ENCODE measurements around the gene SPATA32.
"Not testable (repeated sequence)": the region's sequence is repeated elsewhere in the genome, so short reads cannot be mapped to it uniquely, and the experiment has no call there.

Gene SPATA32

DNA sequence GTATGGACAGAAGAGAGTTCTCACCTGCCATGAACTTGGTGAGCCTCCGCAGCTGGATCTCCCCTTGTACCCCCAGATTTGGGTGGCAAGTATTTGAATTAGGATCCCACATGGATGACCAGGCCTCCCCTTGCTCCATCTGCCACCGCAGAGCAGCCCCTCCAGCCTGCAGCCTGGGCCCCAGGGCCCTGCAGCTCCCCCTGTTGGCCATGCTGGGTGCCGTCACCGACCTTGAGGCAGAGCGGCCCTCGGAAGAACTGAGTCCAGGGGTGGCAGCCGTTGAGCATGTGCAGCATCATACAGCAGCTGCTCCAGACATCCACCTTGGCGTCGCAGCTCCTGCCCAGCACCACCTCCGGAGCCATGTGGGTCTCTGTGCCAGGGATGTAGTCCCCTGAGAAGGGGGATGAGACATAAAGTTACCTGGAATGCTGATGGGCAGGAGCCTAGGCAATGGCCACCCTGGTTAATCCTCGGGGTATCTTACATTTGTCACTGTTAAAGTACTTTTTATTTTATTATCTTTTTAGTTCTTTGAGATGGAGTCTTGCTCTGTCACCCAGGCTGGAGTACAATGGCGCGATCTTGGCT, 9.0 kb upstream of the SPATA32 start:
- peak; percentile 45 to 54 for DNase-seq

DNA sequence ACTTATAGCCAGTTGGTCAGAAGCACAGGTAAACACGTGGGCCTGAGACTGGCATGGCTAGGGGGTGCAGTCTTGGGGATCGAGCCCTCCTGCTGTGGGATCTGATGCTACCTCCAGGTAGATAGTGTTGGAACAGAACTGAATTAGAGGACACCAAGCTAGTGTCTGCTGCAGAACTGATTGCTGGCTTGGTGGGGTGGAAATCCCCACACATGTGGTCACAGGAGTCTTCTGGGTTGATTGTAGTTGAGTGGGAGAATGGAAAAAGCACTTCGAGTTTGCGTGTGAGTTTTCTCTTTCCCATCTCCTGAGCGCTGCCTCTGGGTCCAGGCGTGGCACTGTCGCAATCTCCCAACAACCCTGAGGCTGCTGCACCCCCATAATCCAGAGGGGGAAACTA, 8.0 kb upstream of the SPATA32 start:
- no peak for DNase-seq

DNA sequence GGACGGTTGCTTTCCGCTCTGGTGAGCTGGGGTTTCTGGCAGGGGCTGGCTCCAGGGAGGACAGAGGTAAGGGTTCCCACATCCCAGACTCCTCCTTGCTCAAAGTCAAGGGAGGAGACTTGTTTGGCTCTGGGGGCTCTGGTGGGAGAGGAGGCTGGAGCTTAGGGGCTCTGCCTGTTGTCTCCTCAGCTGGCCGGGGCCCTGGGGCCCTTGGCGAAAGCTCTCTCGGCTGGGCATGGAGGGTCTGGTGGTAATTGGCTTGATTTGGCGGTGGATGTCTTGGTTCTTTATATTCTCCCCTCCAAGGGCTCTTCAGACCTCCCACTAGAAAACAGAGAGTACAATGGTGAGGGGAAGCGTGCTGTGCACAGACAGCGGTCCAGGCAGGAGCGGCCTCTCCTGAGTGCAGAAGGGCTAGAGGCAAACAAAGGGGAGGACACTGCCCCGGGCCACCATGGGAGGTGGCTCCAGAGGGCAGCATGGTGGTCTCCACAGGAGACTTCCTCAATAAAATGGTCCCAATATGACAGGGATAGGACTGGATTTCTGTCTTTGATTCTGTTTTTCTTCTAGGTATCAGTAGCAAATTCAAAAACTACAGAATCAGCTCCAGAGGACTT, 5.7 kb upstream of the SPATA32 start:
- no peak for DNase-seq

DNA sequence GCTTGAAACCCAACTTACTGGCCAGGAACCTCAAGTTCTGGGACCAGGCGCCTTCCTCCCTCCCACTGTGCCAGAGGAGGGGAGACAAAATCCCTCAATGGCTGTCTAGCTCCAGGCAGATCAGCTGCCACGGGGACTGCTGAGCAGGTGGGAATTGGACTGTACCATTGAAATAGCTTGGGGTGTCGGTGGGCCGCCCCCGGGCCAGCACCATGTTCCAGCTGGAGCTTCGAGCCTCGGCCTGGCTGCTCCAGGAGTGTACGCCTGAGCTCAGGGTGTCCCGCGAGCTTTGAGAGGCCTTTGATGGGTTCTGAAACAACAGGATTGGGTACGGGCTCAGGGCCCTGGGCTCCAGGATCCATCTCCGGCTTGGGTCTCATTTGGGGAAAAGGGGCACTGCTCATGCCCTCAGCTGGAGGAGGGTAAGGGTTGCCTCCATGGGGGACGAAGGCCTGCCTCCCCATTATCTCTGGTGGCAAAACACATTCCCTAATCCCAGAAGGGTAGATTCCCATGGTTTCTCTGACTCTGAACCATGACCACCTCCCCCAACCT, 4.6 kb upstream of the SPATA32 start:
- DNase-seq, result no peak

DNA sequence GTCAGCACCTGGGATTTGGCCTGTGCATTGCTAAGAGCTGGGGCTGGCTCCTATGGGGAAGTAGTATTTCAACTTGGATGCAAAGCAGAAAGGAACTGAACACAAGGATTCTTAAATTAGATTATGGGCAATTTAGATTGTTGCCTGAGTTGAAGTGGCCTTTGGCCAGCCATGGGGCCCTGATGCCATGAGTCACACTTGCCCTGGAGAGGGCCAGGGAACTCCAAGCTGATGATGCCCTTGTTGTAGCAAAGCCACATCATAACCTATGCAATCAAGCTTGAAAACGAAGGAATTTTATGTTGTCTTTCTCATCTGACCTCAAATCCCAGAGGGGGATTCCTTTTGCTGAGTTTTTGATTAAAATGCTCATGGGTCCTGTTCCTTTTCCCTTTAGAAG, 3.9 kb upstream of the SPATA32 start:
- DNase-seq, result no peak

DNA sequence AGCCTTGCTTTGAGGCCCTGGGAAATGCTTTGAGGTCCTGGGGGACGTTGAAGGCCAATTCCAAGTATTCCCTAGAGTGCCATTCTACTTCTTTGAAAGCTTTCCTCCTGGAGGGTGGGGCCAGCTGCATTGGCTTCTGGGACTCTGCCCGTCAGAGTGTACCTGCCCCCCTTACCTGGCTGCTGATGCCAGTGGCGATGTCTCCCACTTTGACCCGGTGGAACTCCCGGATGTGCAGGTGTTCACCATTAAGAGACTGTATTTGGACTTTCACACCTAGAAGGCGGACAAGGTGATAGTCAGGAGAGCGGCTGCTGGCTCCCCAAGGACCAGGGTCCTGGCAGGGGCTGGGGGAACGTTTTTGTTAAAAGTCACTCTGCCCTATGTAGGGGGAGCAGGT, 3.1 kb upstream of the SPATA32 start:
- DNase-seq, result no peak

DNA sequence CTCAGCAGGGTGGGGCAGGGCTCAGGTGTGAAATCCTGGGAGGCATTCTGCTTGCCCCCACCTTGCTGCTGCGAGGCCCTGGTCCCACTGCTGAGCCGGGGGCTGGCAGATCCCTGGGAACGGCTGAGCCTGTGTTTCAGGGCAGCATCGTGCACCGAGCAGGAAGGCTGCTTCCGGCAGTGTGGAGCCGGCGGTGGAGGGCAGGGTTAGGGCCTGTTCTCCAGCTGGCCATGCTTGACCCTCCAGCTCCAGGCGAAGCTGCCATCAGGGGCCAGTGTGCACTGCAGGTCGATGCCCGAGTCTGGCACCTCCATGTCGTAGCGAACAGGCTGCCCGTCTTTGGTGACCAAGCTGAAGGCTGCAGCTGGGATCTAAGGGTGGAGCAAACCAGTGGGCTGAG, 2.5 kb upstream of the SPATA32 start:
- DNase-seq, result no peak

DNA sequence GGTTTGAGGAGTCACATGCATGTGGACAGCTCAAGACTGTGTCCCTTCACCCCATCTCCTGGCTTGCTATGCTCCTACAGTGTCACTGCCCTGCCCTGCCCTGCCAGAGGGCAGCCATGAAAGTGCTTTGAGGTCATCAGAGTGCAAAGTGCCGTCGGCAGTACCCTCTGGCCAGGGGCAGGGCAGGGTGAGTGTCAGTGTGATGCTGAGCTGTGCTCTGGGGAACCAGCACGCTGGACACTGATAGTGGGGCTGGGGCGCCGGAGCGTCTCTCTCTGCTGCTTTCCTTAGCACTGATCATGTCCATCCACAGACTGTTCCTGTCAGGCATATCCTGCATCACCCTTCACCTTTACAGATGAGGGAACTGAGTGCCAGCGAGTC, 1.6 kb upstream of the SPATA32 start:
- no peak for DNase-seq

DNA sequence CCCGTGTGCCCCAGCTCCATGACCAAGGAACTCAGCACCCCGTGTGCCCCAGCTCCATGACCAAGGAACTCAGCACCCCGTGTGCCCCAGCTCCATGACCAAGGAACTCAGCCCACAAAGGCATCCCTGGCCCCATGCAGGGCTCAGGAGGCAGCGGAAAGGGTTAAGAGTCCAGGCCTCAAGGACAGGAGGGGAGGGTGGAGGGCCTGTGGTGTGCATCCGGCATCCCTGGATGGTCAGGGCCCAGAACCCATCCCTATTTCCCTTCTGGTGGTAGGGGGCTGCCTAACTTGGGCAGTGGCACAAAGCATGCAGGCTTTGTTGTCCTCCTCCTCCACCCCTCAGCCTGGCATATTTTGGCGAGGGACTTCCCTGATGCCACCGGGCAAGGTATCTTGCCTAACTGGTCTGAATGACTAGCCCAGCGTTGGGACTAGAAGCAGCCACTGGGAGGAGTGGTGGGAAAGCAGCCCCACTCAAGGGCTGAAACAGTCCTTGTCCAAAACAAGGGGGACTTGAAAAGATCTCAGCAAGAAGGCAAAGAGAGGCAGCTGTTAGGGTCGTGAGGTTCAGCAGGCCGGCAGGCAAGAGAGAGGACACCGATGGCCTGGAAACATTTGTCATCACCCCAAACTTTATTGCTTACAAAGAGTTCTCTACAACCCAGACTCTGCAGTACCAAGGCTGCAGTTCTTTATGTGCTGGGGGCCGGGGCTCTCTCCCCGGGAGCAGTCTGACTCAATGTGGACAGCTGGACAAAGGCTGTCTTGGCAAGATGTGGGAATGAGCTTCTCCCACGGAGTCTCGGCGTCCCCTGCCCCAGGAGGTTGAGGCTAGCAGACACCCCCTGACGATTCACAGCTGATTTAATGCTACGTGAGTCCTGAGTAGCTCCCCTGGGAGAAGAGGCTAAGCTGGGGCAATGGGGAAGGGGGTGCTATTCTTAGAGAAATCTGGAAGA, 902 bp upstream of the SPATA32 start:
- no peak for DNase-seq

DNA sequence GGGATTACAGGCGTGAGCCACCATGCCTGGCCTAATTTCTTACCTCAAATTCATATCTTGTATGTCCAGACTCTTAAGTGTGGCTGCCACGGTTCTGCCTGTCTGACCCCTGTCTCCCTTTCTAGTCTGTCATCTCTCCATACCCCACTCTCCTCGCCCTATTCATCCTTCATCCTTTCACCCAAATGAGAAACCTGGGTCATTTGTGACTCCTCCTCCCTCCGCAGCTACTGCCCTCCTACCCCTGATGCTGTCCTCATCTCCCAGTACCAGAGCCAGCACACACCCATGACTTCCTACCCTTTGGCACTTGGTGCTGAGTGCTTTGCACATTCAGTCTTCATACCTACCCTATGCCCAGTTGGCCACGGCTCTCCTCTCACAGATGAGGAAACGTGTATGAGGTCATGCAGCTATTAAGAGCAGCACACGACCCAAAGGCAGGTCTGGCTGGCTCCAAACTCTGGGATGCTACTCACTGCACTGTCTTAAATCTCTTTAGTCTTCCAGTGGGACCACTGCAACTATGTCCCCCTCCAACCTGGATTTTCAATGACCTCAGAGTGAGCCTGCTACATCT, 1.6 kb downstream of the SPATA32 start:
- DNase-seq, result no peak

DNA sequence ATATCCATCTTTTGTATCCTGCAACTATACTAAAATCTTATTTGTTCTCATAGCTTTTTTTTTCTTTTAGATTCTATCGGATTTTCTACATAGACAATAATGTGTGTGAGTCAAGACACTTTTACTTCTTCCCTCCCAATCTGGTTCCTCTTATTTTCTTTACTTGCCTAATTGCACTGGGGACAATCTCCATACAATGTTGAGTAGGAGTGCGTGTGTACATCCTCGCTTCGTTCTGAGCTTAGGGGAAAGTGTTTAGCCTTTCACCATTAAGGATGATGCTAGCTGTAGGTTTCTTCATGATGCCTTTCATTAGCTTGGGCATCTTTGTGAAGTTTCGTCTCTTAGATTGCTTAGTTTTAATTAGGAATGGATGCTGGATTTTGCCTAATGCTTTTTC, 2.9 kb downstream of the SPATA32 start:
- no peak for DNase-seq

DNA sequence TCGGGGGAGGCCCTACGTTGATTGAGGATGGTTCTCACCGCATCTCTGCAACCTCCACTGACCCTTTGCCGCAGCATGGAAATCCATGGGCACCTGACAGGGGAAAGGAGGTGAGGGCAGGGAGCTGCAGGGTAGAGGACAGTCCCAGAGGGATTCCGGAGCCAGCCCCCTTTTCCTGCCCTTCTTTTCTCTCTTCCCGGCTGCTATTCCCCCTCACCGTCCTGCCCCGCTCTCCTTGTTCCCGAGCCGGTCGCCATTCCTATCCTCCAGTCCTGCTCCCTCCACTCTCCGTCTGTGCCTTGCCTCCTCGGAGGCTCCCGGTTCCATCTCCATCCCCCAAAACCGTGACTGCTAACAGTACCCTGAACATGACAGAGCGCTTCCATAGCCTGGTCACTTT, 4.8 kb downstream of the SPATA32 start:
- DNase-seq, result no peak

DNA sequence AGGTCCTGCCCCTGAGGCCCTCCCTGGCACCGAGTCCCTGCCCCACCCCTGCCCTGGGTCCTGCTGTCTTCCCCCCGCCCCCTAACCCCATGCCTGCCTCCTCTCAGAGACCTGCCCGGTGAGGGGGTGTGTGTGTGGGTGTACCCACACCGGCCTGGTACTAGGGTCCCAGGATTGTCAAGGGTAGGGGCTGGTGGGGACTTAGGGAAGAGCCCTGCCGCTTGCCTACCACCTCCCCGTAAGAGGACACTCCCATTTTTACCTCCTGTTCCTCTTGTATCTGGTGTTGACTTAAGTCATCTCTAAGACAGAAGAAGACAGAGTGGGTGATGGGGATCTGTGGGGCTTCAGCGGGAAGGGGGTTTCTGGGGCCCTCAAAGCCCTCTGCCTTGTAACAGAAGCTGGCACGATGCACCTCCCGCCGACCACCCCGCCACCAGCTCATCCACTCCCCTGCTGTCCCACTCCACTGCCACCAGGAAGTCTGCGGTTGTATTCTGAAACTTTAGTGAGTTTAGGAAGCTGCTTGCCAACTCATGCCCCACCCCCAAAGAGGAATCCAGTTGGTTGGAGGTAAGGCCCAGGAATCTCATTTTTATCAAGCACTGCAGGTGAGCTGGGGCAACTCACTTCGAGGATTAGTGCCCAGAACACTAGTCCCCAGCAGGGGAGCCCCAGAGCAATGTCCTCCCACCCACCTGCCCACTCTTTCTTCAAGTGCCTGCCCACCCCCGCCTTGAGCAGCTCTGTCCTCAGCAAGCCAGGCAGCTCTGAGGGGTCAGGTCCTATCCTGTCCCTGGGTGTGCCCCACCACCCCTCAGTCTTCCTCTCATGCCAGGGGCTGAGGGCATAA, 5.6 kb downstream of the SPATA32 start:
- DNase-seq, result peak in 1 of 2 donors; percentile 17

DNA sequence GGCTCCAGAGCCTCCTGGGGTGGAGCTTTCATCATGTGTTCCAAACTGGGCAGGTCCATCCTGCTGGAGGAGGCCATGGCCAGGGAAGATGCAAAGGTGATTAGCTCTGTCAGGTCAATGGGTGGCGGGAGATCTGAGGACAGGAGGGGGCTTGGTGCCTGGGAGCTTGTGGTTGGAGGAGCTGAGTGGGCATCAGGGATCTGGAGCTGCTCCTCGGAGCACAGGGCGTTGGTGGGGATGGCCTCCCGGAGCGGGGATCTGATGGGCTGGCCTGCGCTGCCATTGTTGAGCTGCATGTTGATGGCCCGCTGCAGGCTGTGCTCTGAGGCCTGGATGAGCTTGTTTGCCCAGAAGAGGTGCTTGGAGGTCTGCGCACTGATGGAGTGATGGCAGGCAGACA, 6.5 kb downstream of the SPATA32 start:
- no peak for DNase-seq

DNA sequence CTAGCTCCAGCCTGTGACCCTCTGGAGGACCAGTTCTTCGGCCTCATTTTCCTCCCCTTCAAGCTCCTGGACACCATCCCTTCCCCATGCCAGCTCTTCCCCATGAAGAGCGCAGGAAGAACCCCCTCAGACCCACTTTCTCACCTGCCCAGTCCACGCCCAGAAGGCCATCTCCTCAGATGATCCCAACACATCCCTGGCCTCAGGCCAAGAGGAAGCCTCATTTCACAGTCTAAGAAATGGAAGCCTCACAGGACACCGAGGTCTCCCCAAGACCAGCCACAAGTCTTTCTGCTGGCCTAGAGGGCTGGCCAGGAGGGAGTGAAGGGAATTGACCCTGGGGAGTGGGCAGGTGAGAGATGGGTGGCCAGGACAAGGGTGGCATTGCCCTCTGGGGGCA, 8.0 kb downstream of the SPATA32 start:
- DNase-seq, result no peak

DNA sequence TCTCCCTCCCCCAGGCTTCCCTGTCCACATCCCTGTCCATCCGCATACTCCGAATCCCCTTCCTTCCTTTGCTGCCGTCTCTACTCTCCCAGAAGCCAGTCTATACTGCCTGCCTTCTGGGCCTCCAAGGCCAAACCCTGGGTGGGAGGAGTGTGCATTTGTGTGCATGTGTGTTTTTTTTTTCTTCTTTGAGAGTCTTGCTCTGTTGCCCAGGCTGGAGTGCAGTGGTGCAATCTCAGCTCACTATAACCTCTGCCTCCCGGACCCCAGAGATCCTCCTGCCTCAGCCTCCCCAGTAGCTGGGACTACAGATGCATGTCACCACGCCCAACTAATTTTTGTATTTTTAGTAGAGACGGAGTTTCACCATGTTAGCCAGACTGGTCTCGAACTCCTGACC, 8.7 kb downstream of the SPATA32 start:
- not testable (repeated sequence) for DNase-seq

DNA sequence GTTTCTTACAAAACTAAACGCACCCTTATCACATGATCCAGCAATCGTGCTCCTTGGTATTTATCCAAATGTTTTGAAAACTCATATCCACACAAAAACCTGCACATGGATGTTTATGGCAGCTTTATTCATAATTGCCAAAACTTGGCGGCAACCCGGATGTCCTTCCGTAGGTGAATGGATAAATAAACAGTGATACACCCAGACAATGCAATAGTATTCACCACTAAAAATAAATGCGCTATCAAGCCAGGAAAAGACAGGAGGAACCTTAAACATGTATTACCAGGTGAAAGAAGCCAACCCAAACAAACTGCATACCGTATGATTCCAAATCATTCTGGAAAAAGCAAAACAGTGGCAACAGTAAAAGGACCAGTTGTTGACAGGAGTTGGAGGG, 10.0 kb downstream of the SPATA32 start:
- DNase-seq, result no peak

DNA sequence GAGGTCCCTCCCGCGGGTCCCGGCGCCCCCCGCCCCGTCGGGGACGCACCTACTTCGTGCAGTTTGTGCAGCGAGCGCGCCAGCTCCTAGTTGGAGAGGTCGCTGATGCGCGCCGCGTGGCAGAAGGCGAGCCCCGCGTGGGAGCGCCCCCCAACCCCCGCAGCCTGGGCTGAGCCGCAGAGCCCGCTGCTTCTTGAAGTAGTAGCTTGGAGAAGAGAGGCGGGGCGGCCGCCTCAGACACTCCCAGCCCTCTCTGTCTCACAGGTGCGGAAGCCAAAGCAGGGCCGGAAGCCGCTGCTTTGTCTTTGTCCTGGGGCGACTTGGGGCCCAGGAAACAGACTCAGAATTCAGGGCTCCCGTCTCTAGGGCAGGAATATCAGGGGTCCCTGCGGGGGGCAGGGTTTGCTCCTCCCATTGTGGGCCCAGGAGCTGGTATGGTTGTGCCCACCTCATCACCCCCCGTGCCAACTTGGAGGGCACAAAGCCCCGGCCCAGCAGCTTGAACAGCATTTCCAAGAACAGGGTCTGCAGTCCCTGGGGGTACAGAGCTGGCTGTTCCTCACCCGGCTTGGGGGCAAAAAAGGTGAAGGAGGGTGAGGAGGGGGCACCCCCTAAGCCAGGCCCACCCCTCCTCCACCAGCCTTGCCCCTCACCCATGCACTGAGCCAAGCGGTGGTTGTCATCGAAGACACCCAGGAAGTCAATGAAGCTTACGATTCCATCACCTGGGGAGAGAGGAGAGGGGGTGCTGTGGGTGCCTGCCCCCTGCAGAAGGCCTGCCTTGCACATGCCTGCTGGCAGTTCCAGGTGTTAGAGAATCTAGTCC, 13.5 kb downstream of the SPATA32 start:
- peak; percentile 82 to 86 for DNase-seq

DNA sequence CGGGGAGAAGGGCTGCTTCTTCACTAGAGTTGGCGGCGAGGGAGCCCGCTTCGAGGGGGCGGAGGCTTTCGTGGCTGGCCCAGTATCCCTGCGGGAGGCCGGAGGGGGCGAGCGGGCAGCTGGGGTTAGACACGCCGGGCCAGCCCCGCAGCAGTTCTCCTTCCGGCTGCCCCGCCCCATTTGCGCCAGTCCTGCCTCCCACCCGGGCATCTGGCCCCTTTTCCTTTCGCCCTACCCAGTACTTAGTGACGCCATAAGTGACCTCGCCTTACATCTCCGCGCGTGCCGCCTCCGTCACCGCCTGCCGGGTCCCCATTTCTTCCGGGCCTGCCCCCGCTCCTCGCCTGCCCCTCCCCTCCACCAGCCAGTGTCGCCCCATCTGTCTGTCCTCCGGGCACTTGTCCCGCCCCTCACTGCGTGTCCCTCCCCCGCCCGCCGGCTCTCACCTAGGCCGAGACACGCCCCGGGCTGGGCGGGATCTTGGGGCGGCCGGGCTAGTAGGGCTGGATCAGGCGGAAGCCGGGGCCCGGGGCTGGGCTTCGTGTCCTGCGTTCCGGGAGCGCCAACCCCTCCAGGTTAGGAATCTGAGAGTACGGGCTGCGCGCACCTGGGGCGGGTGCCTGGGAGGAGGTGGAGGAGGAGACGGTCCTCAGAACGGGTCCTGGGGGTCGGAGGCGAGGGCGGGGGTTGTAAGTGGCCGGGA, 14.3 kb downstream of the SPATA32 start:
- DNase-seq, result peak; percentile 97

DNA sequence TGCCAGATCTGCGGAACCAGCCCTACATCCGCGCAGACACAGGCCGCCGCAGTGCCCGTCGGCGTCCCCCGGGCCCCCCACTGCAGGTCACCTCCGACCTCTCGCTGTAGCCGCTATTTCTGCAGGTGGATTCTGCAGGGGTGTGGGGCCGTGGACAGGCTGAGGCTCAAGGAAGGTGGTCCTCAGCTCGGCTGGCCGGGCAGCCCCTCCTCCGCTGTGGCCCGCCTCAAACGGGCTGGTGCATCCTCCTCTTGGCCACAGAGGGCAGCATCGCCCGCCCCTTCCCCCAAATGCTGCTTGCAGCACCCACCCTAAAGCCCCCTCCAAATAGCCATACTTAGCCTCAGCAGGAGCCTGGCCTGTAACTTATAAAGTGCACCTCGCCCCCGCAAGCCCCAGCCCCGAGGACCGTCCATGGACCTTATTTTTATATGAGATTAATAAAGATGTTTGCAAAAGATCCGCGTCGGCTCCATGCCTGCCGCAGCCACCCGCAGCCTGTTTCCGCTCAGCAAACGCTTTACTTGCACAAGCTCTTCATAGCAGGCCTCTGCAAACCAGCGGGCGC, 14.9 kb downstream of the SPATA32 start:
- DNase-seq, result peak in 1 of 2 donors; percentile 27
